ENCODE results near the gene FHAD1. TPM values are rescaled to one million over a fixed set of nuclear protein-coding genes. Genes with fewer than 3 reads are reported as not detected.

The FHAD1 gene
- total RNA-seq, 4 donors from 2014 or later: 0.95 to 1.7 TPM; not detected in 2

GRCh38 chr1:15311880-15312279 is 64.9 kb downstream of the FHAD1 start:
- DNase-seq: no peak
- Histone ChIP-seq H3K27ac (no peak overlapping the region), H3K9me3 (no peaks in the 10 kb centered on the region), H3K27me3 (no peaks in the 10 kb centered on the region), H3K36me3 (no peaks in the 10 kb centered on the region), H3K4me1 (peaks cover 0 to 15% (median 5%) of the 10 kb centered on the region in 4 donors), H3K4me3 (no peak overlapping the region)
- TF ChIP-seq POLR2A (IDR thresholded peaks at IDR 0.05) (no peak), CTCF (IDR thresholded peaks at IDR 0.05) (no peak)

DNA sequence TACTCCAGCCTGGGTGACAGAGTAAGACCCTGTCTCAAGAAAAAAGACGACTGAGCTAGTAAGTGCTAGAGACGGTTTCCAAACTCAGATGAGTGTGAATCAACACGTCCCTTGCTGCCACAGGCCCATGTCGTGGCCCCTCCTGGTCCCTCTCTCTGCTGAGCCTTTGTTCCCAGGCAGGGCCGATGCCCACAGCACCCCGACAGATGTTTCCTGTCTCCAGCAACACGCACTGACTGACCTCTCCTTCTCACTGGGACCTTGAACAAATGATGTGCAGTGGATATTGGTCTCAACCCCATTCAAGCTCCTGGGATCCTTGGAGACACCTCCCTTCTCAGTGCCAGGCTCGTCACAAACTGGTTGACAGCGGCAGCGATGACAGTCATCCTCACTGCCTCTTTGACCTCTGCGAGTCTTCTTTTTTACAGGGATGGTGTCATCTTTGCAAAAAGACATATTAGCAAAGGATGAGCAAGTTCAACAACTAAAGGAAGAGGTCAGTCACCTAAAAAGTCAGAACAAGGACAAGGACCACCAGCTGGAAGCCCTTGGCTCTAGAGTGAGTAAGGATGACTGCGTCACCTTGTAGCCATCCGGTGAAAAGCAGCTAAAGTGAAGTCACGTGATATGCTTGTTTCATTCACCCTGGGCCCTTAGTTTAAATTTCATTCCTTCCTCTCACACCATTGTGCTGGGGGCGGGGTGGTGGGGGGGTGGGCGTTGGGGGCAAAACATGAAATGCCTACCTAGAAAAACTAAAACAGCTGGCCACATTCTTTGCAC is 65.8 kb downstream of the FHAD1 start:
- Histone ChIP-seq H3K9me3 (no peaks in the 10 kb centered on the region), H3K27me3 (no peaks in the 10 kb centered on the region), H3K4me1 (peaks cover 0 to 15% (median 5%) of the 10 kb centered on the region in 4 donors), H3K36me3 (no peaks in the 10 kb centered on the region), H3K27ac (no peak overlapping the region), H3K4me3 (no peak overlapping the region)
- no peak for DNase-seq
- no peak for TF ChIP-seq POLR2A (IDR thresholded peaks at IDR 0.05)
- TF ChIP-seq CTCF (IDR thresholded peaks at IDR 0.05): no peak

GRCh38 chr1:15314328-15315281 is 67.6 kb downstream of the FHAD1 start:
- Histone ChIP-seq H3K4me1 (peaks cover 0 to 4% (median 0%) of the 10 kb centered on the region in 4 donors), H3K27ac (no peak overlapping the region), H3K36me3 (no peaks in the 10 kb centered on the region), H3K27me3 (no peaks in the 10 kb centered on the region), H3K9me3 (no peaks in the 10 kb centered on the region), H3K4me3 (no peak overlapping the region)
- TF ChIP-seq CTCF (IDR thresholded peaks at IDR 0.05) (no peak), POLR2A (IDR thresholded peaks at IDR 0.05) (no peak)
- no peak for DNase-seq

GRCh38 chr1:15315815-15316214 is 68.8 kb downstream of the FHAD1 start:
- no peak for DNase-seq
- TF ChIP-seq POLR2A (IDR thresholded peaks at IDR 0.05): no peak
- TF ChIP-seq CTCF (IDR thresholded peaks at IDR 0.05): no peak
- Histone ChIP-seq H3K36me3 (no peaks in the 10 kb centered on the region), H3K4me3 (no peak overlapping the region), H3K9me3 (no peaks in the 10 kb centered on the region), H3K4me1 (no peaks in the 10 kb centered on the region), H3K27me3 (no peaks in the 10 kb centered on the region), H3K27ac (no peak overlapping the region)

DNA sequence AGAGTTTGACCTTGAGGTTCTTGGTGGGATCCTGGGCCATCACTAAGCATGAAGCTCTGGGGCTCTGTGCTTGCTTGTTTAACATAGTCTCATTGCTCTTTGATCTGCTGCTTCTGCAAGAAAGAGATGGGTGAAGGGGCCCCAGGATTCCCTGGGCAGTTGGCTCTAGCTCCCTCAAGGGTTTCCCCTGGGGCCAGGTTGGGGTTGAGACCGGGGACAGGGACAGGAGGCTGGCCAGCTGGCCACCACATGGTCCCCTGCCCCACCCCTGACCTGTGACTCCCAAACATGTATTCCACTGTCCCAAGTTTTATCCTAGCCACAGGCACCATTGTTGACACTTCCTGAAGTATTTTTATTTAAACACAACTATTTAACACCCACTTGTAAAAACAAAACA is 69.5 kb downstream of the FHAD1 start:
- Histone ChIP-seq H3K4me1 (no peaks in the 10 kb centered on the region), H3K4me3 (no peak overlapping the region), H3K36me3 (no peaks in the 10 kb centered on the region), H3K27ac (no peak overlapping the region), H3K9me3 (no peaks in the 10 kb centered on the region), H3K27me3 (no peaks in the 10 kb centered on the region)
- DNase-seq: no peak
- no peak for TF ChIP-seq CTCF (IDR thresholded peaks at IDR 0.05)
- TF ChIP-seq POLR2A (IDR thresholded peaks at IDR 0.05): no peak

All from Peyer's patch (tissue), 4 donors.